Stimulated activated CD8-positive, alpha-beta memory T cell treated with anti-CD3 and anti-CD28 coated beads, Interleukin-15, amount 100 ng/mL, for 4 hours (primary cell): ENCODE measurements around the gene TTC9C.
"Not testable (repeated sequence)": the region's sequence is repeated elsewhere in the genome, so short reads cannot be mapped to it uniquely, and the experiment has no call there.

ENCODE experiments used
- DNase-seq, 2 donors: peaks; one replicate each; pipeline ENCODE4 v3.0.0-alpha.2; 2020; ENCODE audit warnings: low read depth in 2 of 2

The TTC9C gene

GRCh38 chr11:62728171-62728988 lies at the start of gene TTC9C:
Gene TTC9C, plus strand, starts transcription at chr11:62728486. Its CDS starts 363 bp downstream, at chr11:62728849.
- DNase-seq: peak; percentile 63 to 71

- DNase-seq: peak; percentile 72 to 81
These were observed 49.3 kb upstream of the TTC9C start, which contains the start of gene UBXN1 for GRCh38 chr11:62678770-62679696. Gene UBXN1, minus strand, starts transcription at chr11:62679073. Its CDS starts 150 bp downstream, at chr11:62678923.

- DNase-seq: no peak
These were observed 47.5 kb upstream of the TTC9C start for GRCh38 chr11:62680825-62681240.

- DNase-seq: no peak
These were observed 45.8 kb upstream of the TTC9C start for GRCh38 chr11:62682518-62682917.

- DNase-seq: no peak
These were observed 40.5 kb upstream of the TTC9C start for GRCh38 chr11:62687508-62688396.

- DNase-seq: no peak
These were observed 39.8 kb upstream of the TTC9C start for GRCh38 chr11:62688491-62688890.

- DNase-seq: no peak
These were observed 38.7 kb upstream of the TTC9C start, which contains the start of gene LRRN4CL for GRCh38 chr11:62689421-62690183. Gene LRRN4CL, minus strand, starts transcription at chr11:62689530. Its CDS starts 1,022 bp downstream, at chr11:62688508.

- DNase-seq: not testable (repeated sequence)
These were observed 34.7 kb upstream of the TTC9C start for GRCh38 chr11:62693624-62694023.

- peak; percentile 54 to 60 for DNase-seq
These were observed 33.7 kb upstream of the TTC9C start for GRCh38 chr11:62694455-62695167.

GRCh38 chr11:62702246-62702645 lies 26.0 kb upstream of the TTC9C start:
- no peak for DNase-seq

- DNase-seq: not testable (repeated sequence)
These were observed 24.4 kb upstream of the TTC9C start for GRCh38 chr11:62703921-62704320.

GRCh38 chr11:62705413-62705812 lies 22.9 kb upstream of the TTC9C start:
- no peak for DNase-seq

- DNase-seq: peak; percentile 87 to 89
These were observed 22.1 kb upstream of the TTC9C start for GRCh38 chr11:62705880-62706849.

GRCh38 chr11:62706850-62707247 lies 21.4 kb upstream of the TTC9C start:
- no peak for DNase-seq

GRCh38 chr11:62707277-62707861 lies 20.9 kb upstream of the TTC9C start, which contains the start of the genes BSCL2 and GNG3:
Gene BSCL2, minus strand, starts transcription at chr11:62707424. Its CDS starts 229 bp downstream, at chr11:62707195.
Gene GNG3, plus strand, starts transcription at chr11:62707676. Its CDS starts 620 bp downstream, at chr11:62708296.
- DNase-seq: no peak

GRCh38 chr11:62708392-62708791 lies 19.9 kb upstream of the TTC9C start:
- DNase-seq: no peak

GRCh38 chr11:62708793-62709192 lies 19.5 kb upstream of the TTC9C start:
- peak in 1 of 2 donors; percentile 22 for DNase-seq
